ENCODE measurements around the gene NRXN2.

DNA sequence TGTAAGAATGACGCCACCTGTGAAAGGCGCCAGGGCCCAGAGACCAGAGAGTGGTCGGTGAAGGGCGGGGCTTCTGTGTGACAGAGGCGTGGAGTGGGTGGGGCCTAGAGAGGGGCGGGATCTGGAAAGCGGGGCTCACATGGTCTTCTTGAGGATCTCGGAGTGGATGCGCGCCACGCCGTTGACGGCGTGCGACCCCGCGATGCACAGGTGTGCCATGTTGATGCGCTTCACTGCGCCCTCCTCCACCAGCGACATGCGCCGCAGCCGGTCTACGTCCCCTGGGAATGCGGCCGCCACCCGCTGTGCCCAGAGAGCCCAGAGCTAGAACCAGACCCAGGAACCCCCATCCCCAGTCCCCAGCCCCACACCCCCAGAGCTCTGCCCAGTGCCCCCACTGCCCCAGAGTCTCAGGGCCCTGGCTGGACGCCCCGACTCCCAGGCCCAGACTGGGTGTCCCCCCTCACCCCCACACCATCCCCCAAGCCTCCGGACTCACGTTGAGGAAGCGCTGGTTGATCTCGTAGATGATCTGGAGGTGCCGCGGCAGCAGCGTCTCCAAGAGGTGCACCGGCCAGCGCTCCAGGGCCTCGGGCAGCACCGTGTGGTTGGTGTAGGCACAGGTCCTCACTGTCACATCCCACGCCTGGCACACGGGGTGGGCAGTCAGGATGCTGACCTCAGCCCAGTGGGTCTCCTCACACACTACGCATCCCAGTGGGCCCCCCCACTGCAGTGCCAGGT is 30.6 kb upstream of the NRXN2 start:
- TF ChIP-seq, protein P1, sequence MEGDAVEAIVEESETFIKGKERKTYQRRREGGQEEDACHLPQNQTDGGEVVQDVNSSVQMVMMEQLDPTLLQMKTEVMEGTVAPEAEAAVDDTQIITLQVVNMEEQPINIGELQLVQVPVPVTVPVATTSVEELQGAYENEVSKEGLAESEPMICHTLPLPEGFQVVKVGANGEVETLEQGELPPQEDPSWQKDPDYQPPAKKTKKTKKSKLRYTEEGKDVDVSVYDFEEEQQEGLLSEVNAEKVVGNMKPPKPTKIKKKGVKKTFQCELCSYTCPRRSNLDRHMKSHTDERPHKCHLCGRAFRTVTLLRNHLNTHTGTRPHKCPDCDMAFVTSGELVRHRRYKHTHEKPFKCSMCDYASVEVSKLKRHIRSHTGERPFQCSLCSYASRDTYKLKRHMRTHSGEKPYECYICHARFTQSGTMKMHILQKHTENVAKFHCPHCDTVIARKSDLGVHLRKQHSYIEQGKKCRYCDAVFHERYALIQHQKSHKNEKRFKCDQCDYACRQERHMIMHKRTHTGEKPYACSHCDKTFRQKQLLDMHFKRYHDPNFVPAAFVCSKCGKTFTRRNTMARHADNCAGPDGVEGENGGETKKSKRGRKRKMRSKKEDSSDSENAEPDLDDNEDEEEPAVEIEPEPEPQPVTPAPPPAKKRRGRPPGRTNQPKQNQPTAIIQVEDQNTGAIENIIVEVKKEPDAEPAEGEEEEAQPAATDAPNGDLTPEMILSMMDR (conservative IDR thresholded peaks at IDR 0.05; ENCODE audit: low read length), result no peak
- no peak for TF ChIP-seq EZH2phosphoT487 (IDR thresholded peaks at IDR 0.05; ENCODE audit: borderline replicate concordance)

Measured in Loucy (cell line).